H9 (cell line): ENCODE measurements around the gene OXCT1. TPM values are rescaled to one million over a fixed set of nuclear protein-coding genes. Genes with fewer than 3 reads are reported as not detected.

Source experiments
- DNase-seq: peaks from one replicate; pipeline ENCODE4 v3.0.0-alpha.2; 2017
- H2AFZ ChIP-seq: one replicate; pipeline ENCODE4 v1.6.1; 2013; ENCODE audit warnings: mild to moderate bottlenecking, low read length, control low read depth, moderate library complexity
- H2AK5ac ChIP-seq: 2 replicates; pipeline ENCODE4 v1.6.1; 2013; ENCODE audit warnings: low read length, control low read depth, mixed read lengths; ENCODE audit not compliant: insufficient read length
- H2BK120ac ChIP-seq: one replicate; pipeline ENCODE4 v1.6.1; 2013; ENCODE audit warnings: low read depth, mild to moderate bottlenecking, low read length, control low read depth, inconsistent platforms; ENCODE audit not compliant: poor library complexity, severe bottlenecking
- H2BK12ac ChIP-seq: 2 replicates; pipeline ENCODE4 v1.6.1; 2013; ENCODE audit warnings: low read length, control low read depth, mixed read lengths, low read depth; ENCODE audit not compliant: insufficient read length
- H2BK15ac ChIP-seq: 2 replicates; pipeline ENCODE4 v1.6.1; 2013; ENCODE audit warnings: low read depth, low read length, control low read depth
- H2BK20ac ChIP-seq: one replicate; pipeline ENCODE4 v1.6.1; 2013; ENCODE audit warnings: low read depth, mild to moderate bottlenecking, low read length, control low read depth, inconsistent platforms; ENCODE audit not compliant: poor library complexity, severe bottlenecking
- H2BK5ac ChIP-seq: 2 replicates; pipeline ENCODE4 v1.6.1; 2013; ENCODE audit warnings: low read length, control low read depth, mixed read lengths; ENCODE audit not compliant: insufficient read length
- H3K14ac ChIP-seq: 2 replicates; pipeline ENCODE4 v1.6.1; 2013; ENCODE audit warnings: low read length, control low read depth; ENCODE audit not compliant: insufficient read depth
- H3K18ac ChIP-seq: 2 replicates; pipeline ENCODE4 v1.6.1; 2013; ENCODE audit warnings: low read depth, mild to moderate bottlenecking, mixed read lengths, low read length, control low read depth; ENCODE audit not compliant: insufficient read length
- H3K23ac ChIP-seq: 2 replicates; pipeline ENCODE4 v1.6.1; 2013; ENCODE audit warnings: low read length, control low read depth, mixed read lengths, low read depth; ENCODE audit not compliant: insufficient read length
- H3K23me2 ChIP-seq: 2 replicates; pipeline ENCODE4 v1.6.1; 2013; ENCODE audit warnings: low read depth, mild to moderate bottlenecking, mixed read lengths, low read length, control low read depth; ENCODE audit not compliant: insufficient read length, poor library complexity, severe bottlenecking
- H3K27ac ChIP-seq: 2 replicates; pipeline ENCODE4 v1.5.1; 2013; ENCODE audit warnings: low read length, control low read depth, mixed read lengths, low read depth; ENCODE audit not compliant: insufficient read length
- H3K27me3 ChIP-seq: 2 replicates; pipeline ENCODE4 v1.6.1; 2013; ENCODE audit warnings: low read length, control low read depth, inconsistent platforms; ENCODE audit not compliant: insufficient read depth
- H3K4ac ChIP-seq: 2 replicates; pipeline ENCODE4 v1.6.1; 2013; ENCODE audit warnings: low read depth, mild to moderate bottlenecking, control low read depth, inconsistent platforms, low read length, moderate library complexity
- H3K4me1 ChIP-seq: 2 replicates; pipeline ENCODE4 v1.6.1; 2013; ENCODE audit warnings: low read length, control low read depth, inconsistent platforms; ENCODE audit not compliant: insufficient read depth
- H3K4me2 ChIP-seq: 2 replicates; pipeline ENCODE4 v1.6.1; 2013; ENCODE audit warnings: low read length, control low read depth, mixed read lengths; ENCODE audit not compliant: insufficient read length, insufficient read depth
- H3K56ac ChIP-seq: 2 replicates; pipeline ENCODE4 v1.6.1; 2013; ENCODE audit warnings: low read depth, mild to moderate bottlenecking, mixed read lengths, low read length, control low read depth; ENCODE audit not compliant: insufficient read length
- H3K79me1 ChIP-seq: 2 replicates; pipeline ENCODE4 v1.6.1; 2013; ENCODE audit warnings: low read depth, mild to moderate bottlenecking, moderate library complexity, low read length, control low read depth, inconsistent platforms; ENCODE audit not compliant: insufficient read depth, poor library complexity, severe bottlenecking
- H3K79me2 ChIP-seq: 2 replicates; pipeline ENCODE4 v1.6.1; 2013; ENCODE audit warnings: low read length, control low read depth, inconsistent platforms; ENCODE audit not compliant: insufficient read depth
- H3K9ac ChIP-seq: 2 replicates; pipeline ENCODE4 v1.6.1; 2013; ENCODE audit warnings: low read length, control low read depth, mixed read lengths; ENCODE audit not compliant: insufficient read length; ENCODE audit errors: extremely low read depth
- H3K9me3 ChIP-seq: one replicate; pipeline ENCODE4 v1.6.1; 2013; ENCODE audit warnings: low read depth, low read length, inconsistent platforms; ENCODE audit not compliant: control insufficient read depth
- H3T11ph ChIP-seq: one replicate; pipeline ENCODE4 v1.6.1; 2013; ENCODE audit warnings: mild to moderate bottlenecking, low read length, control low read depth, inconsistent platforms
- H4K20me1 ChIP-seq: one replicate; pipeline ENCODE4 v1.6.1; 2013; ENCODE audit not compliant: control insufficient read depth, insufficient read length, insufficient read depth
- H4K5ac ChIP-seq: 2 replicates; pipeline ENCODE4 v1.6.1; 2013; ENCODE audit warnings: low read depth, mild to moderate bottlenecking, mixed read lengths, low read length, control low read depth; ENCODE audit not compliant: insufficient read length
- H4K8ac ChIP-seq: replicated peaks from 2 replicates; pipeline ENCODE4 v1.6.1; 2013; ENCODE audit warnings: low read length, control low read depth, mixed read lengths, low read depth; ENCODE audit not compliant: insufficient read length
- H4K91ac ChIP-seq: 2 replicates; pipeline ENCODE4 v1.6.1; 2013; ENCODE audit warnings: low read depth, mild to moderate bottlenecking, moderate library complexity, mixed read lengths, low read length, control low read depth; ENCODE audit not compliant: insufficient read length
- H3K27ac Mint-ChIP-seq, 3 experiments: 2 replicates in 2 of 3; 3 replicates in 1 of 3; pipeline ENCODE4 v1.8.0; 2020 to 2021; ENCODE audit warnings: mixed read lengths in 3 of 3, mild to moderate bottlenecking in 1 of 3, moderate library complexity in 1 of 3
- H3K27me3 Mint-ChIP-seq: 2 replicates; pipeline ENCODE4 v1.8.0; 2021; ENCODE audit warnings: low read depth, mild to moderate bottlenecking, moderate library complexity, mixed read lengths
- H3K36me3 Mint-ChIP-seq, 3 experiments: 2 replicates in 2 of 3; 3 replicates in 1 of 3; pipeline ENCODE4 v1.8.0; 2020 to 2021; ENCODE audit warnings: low read depth in 3 of 3, mixed read lengths in 3 of 3; ENCODE audit not compliant: insufficient read depth in 1 of 3
- H3K4me1 Mint-ChIP-seq, 2 experiments: 2 replicates each; pipeline ENCODE4 v1.8.0; 2020; ENCODE audit warnings: mixed read lengths in 2 of 2
- H3K4me3 Mint-ChIP-seq, 2 experiments: 2 replicates in 1 of 2; 3 replicates in 1 of 2; pipeline ENCODE4 v1.8.0; 2020 to 2021; ENCODE audit warnings: mild to moderate bottlenecking in 2 of 2, mixed read lengths in 2 of 2, moderate library complexity in 1 of 2
- H3K9me3 Mint-ChIP-seq, 2 experiments: 2 replicates in 1 of 2; 3 replicates in 1 of 2; pipeline ENCODE4 v1.8.0; 2020; ENCODE audit warnings: mild to moderate bottlenecking in 2 of 2, mixed read lengths in 2 of 2, moderate library complexity in 1 of 2
- CTCF ChIP-seq: fragments of 200-600 bp; sonication (generic); conservative IDR thresholded peaks from 3 replicates; pipeline ENCODE4 v1.8.0; 2021; ENCODE audit warnings: antibody characterized with exemption, mild to moderate bottlenecking
- WGBS: extraction: QIAGEN DNeasy Blood & Tissue Kit; methylation state at CpG from one replicate; pipeline ENCODE4 v1.1.7; 2013; ENCODE audit warnings: missing lambda C conversion rate, low lambda C conversion rate, mixed read lengths; ENCODE audit not compliant: insufficient read length; ENCODE audit errors: extremely low coverage; 5-methylcytosine and 5-hydroxymethylcytosine counted together
- long read RNA-seq: library from polyadenylated mRNA; unstranded; transcript quantifications from one replicate; pipeline ENCODE4 v2.0.0, GENCODE V29; 2020
- total RNA-seq: library from RNA; stranded (reverse); gene quantifications from 2 replicates; pipeline ENCODE4 v1.2.1, GENCODE V29; 2021

OXCT1 gene
- 25.6 and 26.3 TPM in 2 replicates for total RNA-seq
- long read RNA-seq, transcript OXCT1-201 (17 exons, 3,388 nt) = major isoform, 187 of 229 reads
- long read RNA-seq, partial matches to known transcripts = 21 of 229 reads
- long read RNA-seq, other reads (novel, unspliced or antisense) = 21 of 229 reads

- Histone ChIP-seq H2BK20ac (no peak within 1 kb of the TSS), H2BK5ac (no peak within 1 kb of the TSS), H2BK12ac (no peak within 1 kb of the TSS), H3K14ac (peak within 1 kb of the TSS; percentile 92), H3K27ac (no peak within 1 kb of the TSS), H4K91ac (no peak within 1 kb of the TSS), H3K56ac (no peak within 1 kb of the TSS), H4K20me1 (no peaks in the 10 kb centered on the region), H3K23ac (no peak within 1 kb of the TSS), H3K27me3 (peaks cover 5% of the 10 kb centered on the region; the same call in 1 of the 2 replicates), H3K18ac (peak within 1 kb of the TSS; percentile 80), H2AFZ (no peak within 1 kb of the TSS), H3T11ph (no peak within 1 kb of the TSS), H2BK15ac (no peak within 1 kb of the TSS), H3K79me2 (no peaks in the 10 kb centered on the region), H3K9ac (peak within 1 kb of the TSS; percentile 69), H3K79me1 (no peaks in the 10 kb centered on the region), H3K4me2 (peak within 1 kb of the TSS; percentile 49), H3K4ac (no peak within 1 kb of the TSS), H3K23me2 (peaks cover 11% of the 10 kb centered on the region), H2BK120ac (no peak within 1 kb of the TSS), H3K4me1 (no peaks in the 10 kb centered on the region), H3K9me3 (no peaks in the 10 kb centered on the region), H2AK5ac (no peak within 1 kb of the TSS), H4K5ac (peak within 1 kb of the TSS; percentile 13), H4K8ac (no peak within 1 kb of the TSS)
- WGBS = no CpG with 5 or more reads among the region's 82 CpGs
- Mint-ChIP-seq H3K27me3 (peaks cover 26% of the 10 kb centered on the region), H3K36me3 (peaks cover 0 to 2% (median 0%) of the 10 kb centered on the region in 3 experiments; a peak in 3 of 7 replicates), H3K9me3 (no peaks in the 10 kb centered on the region), H3K4me3 (peak within 1 kb of the TSS; percentile 80 to 90), H3K27ac (peak within 1 kb of the TSS; percentile 44 to 91 (median 86); a peak in 4 of 7 replicates), H3K4me1 (peaks cover 10 to 11% of the 10 kb centered on the region in 2 experiments)
- DNase-seq = peak; percentile 85
- TF ChIP-seq CTCF = no peak
Measured at GRCh38 chr5:41869724-41870626, at the start of gene OXCT1. TSS of gene OXCT1 (minus strand) at chr5:41870425. CDS start at chr5:41870358, 67 bp downstream.
